Measurements from ENCODE around the gene RPS6KB2.

The RPS6KB2 gene

GRCh38 chr11:67428052-67429001 is at the start of gene RPS6KB2:
Gene RPS6KB2, plus strand, starts transcription at chr11:67428494. Its CDS starts 52 bp downstream, at chr11:67428546.
- DNase-seq (ENCODE audit: low read depth, low spot score), result peak; percentile 93

GRCh38 chr11:67378544-67378943 is 49.8 kb upstream of the RPS6KB2 start:
- no peak for DNase-seq (ENCODE audit: low read depth, low spot score)

GRCh38 chr11:67379061-67380058 is 48.9 kb upstream of the RPS6KB2 start:
- no peak for DNase-seq (ENCODE audit: low read depth, low spot score)

DNA sequence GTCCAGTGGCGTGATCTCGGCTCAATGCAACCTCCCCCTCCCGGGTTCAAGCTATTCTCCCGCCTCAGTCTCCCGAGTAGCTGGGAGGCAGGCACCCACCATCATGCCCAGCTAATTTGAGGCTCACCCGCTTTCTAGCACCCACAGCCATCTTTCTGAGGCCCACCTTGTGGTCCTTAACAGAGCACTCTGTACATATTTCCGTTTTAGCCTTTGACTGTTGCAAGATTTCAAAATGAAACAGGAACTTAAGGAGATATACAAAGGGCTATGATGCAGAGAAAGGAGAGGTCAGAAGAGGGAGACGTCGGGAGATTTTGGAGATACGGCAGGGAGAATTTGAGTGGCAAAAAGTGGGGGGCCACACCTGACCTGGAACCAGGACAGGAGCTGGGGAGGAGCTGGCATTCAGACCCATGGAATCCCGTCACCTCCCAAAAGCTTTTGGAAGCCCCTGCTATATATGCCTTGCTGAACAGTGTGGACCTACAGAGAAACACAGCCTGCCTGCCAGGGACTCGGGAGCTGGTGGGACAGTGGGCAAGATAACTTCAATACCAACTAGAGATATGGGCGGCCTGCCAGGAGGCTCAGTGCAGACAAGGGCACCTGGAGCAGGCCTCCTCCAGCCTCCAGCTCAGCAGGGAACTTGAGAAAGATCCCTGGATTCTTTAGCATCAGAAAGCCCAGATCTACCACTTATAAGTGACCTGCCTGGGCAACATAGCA is 46.9 kb upstream of the RPS6KB2 start:
- DNase-seq (ENCODE audit: low read depth, low spot score), result no peak

DNA sequence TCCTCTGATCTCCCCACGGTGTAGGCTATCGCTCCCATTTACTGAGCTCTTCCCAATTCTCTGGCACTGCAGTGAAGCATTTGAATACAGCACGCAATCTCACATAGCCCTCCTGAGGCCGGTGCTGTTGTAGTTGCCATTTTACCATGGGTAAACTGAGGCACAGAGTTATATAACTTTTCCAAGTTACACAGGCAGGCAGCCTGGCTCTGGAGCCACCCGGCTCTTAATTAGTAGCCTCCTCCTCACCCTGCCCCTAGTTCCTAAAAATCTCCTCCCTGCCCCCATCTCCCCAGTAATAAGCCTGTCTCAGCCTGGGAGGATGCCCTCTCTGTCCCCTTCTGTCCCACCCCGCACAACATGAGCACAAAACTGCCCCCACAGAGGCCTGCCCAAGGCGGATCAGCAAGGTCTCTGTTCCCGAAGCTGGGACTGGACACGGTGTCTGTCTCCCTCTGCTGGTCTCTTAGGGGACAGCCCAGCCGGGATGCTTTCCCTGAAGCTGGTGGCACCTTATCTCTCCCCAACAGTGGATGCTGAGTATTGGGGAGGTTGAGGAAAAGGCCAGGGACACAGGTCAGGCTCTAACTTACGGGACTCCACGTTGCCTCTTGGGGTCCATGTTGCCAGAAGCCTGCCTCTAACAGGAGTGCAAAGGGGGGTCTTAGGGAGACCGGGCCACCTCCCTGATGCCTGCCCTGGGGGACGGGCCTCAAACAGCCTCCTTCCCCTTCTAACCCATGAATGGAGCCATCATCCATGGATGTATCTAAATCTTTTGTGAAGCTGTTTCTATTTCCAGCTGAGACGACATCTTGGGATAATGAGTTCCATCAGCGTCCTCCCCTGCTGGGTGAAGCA is 45.8 kb upstream of the RPS6KB2 start:
- no peak for DNase-seq (ENCODE audit: low read depth, low spot score)

DNA sequence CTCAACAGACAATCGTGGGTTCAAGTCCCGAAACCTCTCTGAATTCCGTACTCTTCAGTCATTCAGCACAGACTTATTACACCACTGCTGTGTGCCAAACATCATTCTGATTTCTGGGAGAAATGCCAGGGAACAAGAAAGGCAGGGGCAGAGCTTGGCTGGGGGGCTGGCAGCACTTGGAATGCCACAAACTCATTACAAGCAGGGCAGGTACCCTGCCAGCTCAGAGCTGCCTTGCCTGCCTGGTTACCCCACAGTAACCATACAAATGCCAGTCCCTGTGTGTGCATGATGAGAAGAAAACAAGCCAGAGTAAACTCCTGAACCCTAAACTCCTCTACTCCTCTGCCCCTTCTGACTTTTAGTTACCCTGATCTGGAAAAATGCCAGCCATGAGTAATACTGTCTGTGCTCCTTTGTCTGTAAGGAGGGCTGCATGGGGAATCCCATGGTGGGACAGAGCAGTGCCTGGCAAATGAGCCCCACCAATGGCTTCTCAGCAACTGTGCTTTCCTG is 43.4 kb upstream of the RPS6KB2 start:
- DNase-seq (ENCODE audit: low read depth, low spot score), result no peak

DNA sequence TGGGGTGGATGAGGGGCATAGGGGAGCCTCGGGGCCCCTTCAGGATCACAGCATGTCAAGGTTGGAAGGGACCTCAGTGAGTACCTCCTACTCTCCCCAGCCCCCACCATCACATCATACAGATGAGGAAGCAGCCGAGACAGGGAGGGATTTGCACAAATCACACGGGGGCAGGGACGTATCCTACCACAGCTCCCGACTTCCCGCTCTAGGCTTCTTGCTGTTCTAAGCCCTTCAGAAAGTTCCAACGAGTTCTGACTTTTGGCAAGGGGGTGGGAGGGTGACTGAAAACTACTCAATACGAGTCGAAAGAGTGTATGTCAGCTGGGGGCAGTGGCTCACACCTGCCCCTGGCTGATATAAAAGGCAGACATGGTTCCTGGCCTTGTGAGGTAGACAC is 41.2 kb upstream of the RPS6KB2 start:
- no peak for DNase-seq (ENCODE audit: low read depth, low spot score)

DNA sequence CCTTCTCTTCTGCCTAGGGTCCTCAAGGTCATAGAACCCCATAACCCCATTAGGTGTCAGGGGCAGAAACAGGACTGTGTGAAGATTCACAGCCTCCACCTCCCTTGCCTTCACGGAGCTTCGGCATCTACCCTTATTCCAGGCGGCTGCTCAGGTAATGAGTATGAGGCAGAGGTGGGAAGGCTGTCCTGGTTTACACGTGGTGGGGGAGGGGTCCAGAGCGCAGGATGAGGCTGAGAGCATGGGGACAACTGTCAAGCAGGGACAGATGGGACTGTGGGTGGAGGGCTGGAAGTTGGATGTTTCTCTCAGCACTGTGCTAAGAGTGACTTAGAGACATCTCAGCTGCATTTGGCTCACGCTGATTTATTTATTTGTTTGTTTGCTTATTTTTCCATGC is 40.8 kb upstream of the RPS6KB2 start:
- no peak for DNase-seq (ENCODE audit: low read depth, low spot score)

DNA sequence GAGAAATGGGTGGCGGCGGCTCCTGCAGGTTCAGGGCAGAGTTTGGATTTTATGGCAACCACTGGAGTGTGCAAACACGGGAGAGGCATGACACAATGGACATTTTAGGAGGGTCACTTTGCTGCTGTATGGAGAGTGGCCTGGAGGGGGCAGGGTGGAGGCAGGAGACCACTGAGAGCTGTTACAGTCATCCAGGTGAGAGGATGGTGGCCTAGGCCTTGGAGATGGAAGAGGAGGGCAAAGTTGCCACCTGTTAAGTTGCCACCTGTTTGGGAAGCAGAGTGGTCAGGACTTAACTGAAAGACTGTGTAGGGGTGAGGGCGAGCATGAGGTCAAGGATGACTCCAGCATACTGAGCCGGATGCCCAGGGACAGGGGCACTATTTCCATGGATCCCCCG is 38.8 kb upstream of the RPS6KB2 start:
- DNase-seq (ENCODE audit: low read depth, low spot score), result no peak

- no peak for DNase-seq (ENCODE audit: low read depth, low spot score)
Measured at GRCh38 chr11:67390947-67391303, 37.4 kb upstream of the RPS6KB2 start.

DNA sequence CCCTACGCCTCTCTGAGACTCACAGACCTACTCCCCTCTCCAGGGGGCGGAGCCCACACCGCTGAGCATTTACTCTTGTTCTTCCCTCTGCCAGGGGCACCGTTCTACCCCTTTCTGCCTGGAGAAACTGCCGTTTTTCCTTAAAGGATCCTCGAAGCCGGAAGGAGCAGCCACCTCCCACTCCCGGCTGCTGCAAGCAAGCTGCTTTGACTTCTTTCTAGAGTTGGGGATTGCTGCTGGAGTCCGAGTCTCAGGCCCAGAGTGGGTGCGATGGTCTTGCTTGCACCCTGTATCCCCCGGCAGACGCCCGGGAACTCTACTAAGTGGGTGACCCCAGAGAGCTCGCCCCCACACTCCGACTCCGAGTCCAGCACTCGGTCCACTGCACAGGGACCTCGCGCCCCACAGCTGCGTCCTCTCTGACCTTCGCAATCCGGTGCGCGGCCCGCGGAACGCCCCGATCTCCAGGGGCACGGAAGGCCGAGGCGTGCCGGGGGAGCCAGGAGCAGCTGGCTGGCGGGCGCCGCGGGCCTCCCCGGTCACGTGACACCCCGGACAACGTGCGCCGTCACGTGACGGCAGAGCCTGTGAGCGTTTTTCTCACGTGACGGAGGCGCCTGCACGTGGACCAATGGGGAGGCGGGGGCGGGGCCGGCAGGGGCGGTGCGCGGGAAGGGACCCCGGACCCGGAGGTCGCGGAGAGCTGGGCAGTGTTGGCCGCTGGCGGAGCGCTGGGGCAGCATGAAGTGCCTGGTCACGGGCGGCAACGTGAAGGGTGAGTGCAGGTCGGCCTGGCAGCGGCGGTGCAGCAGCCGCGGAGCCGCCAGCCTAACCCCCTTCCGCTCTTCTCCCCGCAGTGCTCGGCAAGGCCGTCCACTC is 36.8 kb upstream of the RPS6KB2 start, which contains the start of gene RAD9A:
Gene RAD9A, plus strand, starts transcription at position 683 of the 879 bp plus-strand sequence. Its CDS starts 59 bp downstream, at position 742.
- peak; percentile 80 for DNase-seq (ENCODE audit: low read depth, low spot score)

GRCh38 chr11:67392183-67392715 is 36.0 kb upstream of the RPS6KB2 start:
- DNase-seq (ENCODE audit: low read depth, low spot score), result no peak

- no peak for DNase-seq (ENCODE audit: low read depth, low spot score)
Measured at GRCh38 chr11:67393437-67393836, 34.9 kb upstream of the RPS6KB2 start.

DNA sequence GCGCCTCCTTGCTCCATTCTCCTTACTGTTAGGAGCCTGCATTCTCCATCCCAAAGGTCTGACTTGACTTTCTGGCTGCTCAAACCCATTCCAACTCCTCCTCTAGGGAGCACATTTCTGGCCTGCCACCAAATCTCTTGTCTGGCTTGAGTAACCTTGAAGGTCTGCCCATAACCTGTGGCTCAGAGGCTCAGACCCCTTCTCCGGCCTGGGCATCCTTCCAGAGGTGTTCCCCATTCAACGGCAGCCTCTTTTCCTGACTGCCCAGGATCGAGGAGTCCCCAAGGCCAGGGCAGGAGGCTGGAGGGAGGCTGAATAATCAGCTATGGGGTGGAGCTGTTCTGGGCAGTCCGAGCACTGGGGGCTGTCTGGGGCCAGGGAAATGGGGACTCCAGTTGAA is 34.3 kb upstream of the RPS6KB2 start:
- DNase-seq (ENCODE audit: low read depth, low spot score), result no peak

GRCh38 chr11:67395555-67396258 is 32.6 kb upstream of the RPS6KB2 start:
- DNase-seq (ENCODE audit: low read depth, low spot score), result no peak

GRCh38 chr11:67396259-67396581 is 32.1 kb upstream of the RPS6KB2 start:
- no peak for DNase-seq (ENCODE audit: low read depth, low spot score)

DNA sequence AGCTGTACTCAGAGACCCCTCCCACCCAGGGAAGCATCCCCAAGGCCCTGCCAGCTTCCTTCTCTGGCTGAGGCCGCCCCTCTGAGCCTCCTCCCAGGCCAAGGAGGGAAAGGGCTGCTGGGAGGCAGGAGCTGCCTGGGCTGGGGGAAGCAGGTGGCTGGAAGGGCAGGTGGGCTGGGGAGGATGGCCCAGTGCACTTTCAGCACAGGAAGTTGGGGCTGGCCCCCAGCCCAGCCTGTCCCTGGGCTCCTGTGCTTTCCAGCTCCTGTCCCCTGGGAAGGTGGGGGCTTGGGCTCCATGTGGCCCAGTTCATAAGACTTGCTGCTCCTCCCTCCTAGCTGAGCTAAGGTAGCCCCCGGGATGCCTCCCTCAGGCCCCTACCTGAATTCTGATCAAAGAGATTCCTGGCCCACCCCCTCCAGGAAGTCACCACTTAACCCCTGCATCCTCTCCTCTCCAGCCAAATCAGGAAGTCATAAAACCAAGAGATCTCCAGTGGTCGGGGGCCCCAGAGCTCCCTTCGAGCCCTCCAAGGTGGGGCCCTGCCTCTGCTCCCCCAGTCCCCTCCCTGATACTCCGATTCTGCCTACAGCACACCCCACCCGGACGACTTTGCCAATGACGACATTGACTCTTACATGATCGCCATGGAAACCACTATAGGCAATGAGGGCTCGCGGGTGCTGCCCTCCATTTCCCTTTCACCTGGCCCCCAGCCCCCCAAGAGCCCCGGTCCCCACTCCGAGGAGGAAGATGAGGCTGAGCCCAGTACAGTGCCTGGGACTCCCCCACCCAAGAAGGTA is 31.5 kb upstream of the RPS6KB2 start:
- no peak for DNase-seq (ENCODE audit: low read depth, low spot score)

DNA sequence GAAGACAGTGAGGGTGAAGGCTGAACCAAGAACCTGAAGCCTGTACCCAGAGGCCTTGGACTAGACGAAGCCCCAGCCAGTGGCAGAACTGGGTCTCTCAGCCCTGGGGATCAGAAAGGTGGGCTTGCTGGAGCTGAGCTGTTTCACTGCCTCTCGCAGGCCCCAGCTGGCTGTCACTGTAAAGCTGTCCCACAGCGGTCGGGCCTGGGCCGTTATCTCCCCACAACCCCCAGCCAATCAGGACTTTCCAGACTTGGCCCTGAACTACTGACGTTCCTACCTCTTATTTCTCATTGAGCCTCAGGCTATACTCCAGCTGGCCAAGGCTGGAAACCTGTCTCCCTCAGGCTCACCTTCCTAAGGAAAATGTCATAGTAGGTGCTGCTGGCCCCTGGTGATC is 30.8 kb upstream of the RPS6KB2 start:
- no peak for DNase-seq (ENCODE audit: low read depth, low spot score)

Data from smooth muscle cell of the brain vasculature (primary cell).